Measurements from ENCODE around the gene RHOA.

Gene RHOA

GRCh38 chr3:49324768-49325167, 87.0 kb downstream of the RHOA start:
- no peak for DNase-seq (ENCODE audit: low read depth)

GRCh38 chr3:49316696-49317457, 94.9 kb downstream of the RHOA start:
- DNase-seq (ENCODE audit: low read depth), result no peak

DNA sequence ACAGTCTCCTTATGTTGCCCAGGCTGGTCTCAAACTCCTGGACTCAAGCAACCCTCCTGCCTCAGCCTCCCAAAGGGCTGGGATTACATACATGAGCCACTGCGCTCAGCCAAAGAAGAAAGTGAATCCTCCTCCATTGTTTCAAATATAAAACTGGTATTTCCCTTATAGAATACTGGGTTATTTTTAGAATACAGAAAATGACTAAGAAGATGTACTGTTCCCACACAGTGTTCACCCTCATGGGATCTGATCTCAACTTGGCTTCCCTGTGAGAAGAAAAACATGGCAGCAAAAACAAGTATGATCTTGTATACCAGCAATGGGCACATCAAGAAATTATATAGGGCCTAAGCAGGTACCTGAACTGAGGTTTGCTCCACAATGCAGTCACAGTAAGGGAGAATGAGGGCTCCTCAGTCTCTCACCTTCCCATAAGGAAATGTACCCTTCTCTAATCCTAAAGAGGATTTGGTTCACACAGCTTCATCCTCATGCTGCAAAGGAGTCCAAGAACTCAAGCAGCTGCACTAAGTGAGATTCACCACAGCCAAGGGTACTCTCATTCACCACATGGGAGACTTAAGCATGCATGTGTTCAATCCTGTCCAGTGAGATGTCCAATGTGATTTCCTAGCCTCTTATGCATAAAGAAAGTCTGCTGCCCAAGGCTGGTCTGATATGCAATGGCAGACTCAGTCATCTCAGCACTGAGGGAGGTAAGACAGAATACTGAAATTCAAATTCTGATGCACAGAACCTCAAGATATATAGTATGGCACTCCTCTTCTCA, 97.7 kb downstream of the RHOA start:
- DNase-seq (ENCODE audit: low read depth), result no peak

GRCh38 chr3:49311283-49311682, 100.5 kb downstream of the RHOA start:
- no peak for DNase-seq (ENCODE audit: low read depth)

DNA sequence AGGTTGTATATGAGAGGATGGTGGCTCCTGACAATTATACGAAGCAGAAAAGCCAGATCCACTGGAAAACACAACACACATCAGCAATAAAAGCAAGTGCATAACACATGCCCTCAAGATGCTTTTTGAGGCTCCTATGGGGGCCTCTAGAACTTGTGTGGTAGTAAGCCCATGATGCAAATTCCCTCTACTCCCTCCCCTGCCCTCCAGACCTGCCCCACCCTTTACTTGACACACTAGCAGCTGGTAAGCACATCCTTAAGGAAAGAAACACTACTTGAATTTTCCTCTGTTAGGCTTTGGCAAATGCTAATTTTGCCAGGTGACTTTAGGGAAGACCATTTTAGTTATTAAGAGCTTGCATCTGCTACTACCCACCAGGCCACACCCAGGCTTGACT, 101.1 kb downstream of the RHOA start:
- DNase-seq (ENCODE audit: low read depth), result no peak

Measured in stimulated activated CD8-positive, alpha-beta memory T cell treated with anti-CD3 and anti-CD28 coated beads, Interleukin-12 subunit alpha, Interleukin-12 subunit beta, amount 100 ng/mL, for 4 hours (primary cell).